ENCODE measurements around the gene CCDC182. TPM values are rescaled to one million over a fixed set of nuclear protein-coding genes. Genes with fewer than 3 reads are reported as not detected.

The CCDC182 gene
- total and polyA plus RNA-seq, 4 experiments from 2014 or later = not detected

GRCh38 chr17:57707892-57708291 is 37.2 kb downstream of the CCDC182 start:
- Histone ChIP-seq H3K4me1 (ENCODE audit: insufficient read depth, low read length) (no peaks in the 10 kb centered on the region), H3K36me3 (ENCODE audit: insufficient read depth, low read length) (no peaks in the 10 kb centered on the region), H3K9me3 (ENCODE audit: control insufficient read depth in 1 of 2, low read length in 2 of 2) (no peaks in the 10 kb centered on the region), H3K27ac (ENCODE audit: low read depth, low read length) (no peak overlapping the region), H3K4me3 (ENCODE audit: low read length in 2 of 2) (no peak overlapping the region), H3K27me3 (ENCODE audit: insufficient read depth, low read length) (no peaks in the 10 kb centered on the region)
- intact Hi-C loops (cut with micrococcal nuclease) = no loop called here
- Mint-ChIP-seq H3K27ac (no peak overlapping the region), H3K4me3 (no peak overlapping the region), H3K27me3 (peaks cover 0 to 8% of the 10 kb centered on the region in 2 donors), H3K9me3 (peaks cover 0 to 3% (median 0%) of the 10 kb centered on the region in 8 donors), H3K36me3 (peaks cover 1 to 4% of the 10 kb centered on the region in 2 donors), H3K4me1 (no peaks in the 10 kb centered on the region)
- ChIA-PET CTCF (ENCODE audit: partially characterized antibody) (no interaction called here), POLR2A (ENCODE audit: partially characterized antibody) (no interaction called here)
- no peak for DNase-seq

- peaks cover 0 to 8% of the 10 kb centered on the region in 2 donors for H3K27me3 Mint-ChIP-seq
Measured at GRCh38 chr17:57706761-57707160, 38.3 kb downstream of the CCDC182 start.

GRCh38 chr17:57705921-57706695 is 39.0 kb downstream of the CCDC182 start:
- ChIA-PET POLR2A (ENCODE audit: partially characterized antibody) (no interaction called here), CTCF (ENCODE audit: partially characterized antibody) (interaction anchor here (0.8 to 1.6 kb wide), 2 partner anchors 9 to 34 kb away, joined by 3 read pairs; no protein-coding TSS in a partner anchor)
- Mint-ChIP-seq H3K4me3 (no peak overlapping the region), H3K9me3 (peaks cover 0 to 3% (median 0%) of the 10 kb centered on the region in 8 donors), H3K4me1 (no peaks in the 10 kb centered on the region), H3K27ac (no peak overlapping the region), H3K36me3 (peaks cover 1 to 4% of the 10 kb centered on the region in 2 donors), H3K27me3 (peaks cover 0 to 2% of the 10 kb centered on the region in 2 donors)
- H3K4me1 ChIP-seq (ENCODE audit: insufficient read depth, low read length) = no peaks in the 10 kb centered on the region
- H3K4me3 ChIP-seq (ENCODE audit: low read length in 2 of 2) = no peak overlapping the region
- DNase-seq = no peak
- H3K27me3 ChIP-seq (ENCODE audit: insufficient read depth, low read length) = no peaks in the 10 kb centered on the region
- no peaks in the 10 kb centered on the region for H3K9me3 ChIP-seq (ENCODE audit: control insufficient read depth in 1 of 2, low read length in 2 of 2)
- intact Hi-C loops (cut with micrococcal nuclease) = no loop called here
- no peaks in the 10 kb centered on the region for H3K36me3 ChIP-seq (ENCODE audit: insufficient read depth, low read length)
- no peak overlapping the region for H3K27ac ChIP-seq (ENCODE audit: low read depth, low read length)

More at GRCh38 chr17:57706761-57707160, 38.3 kb downstream of the CCDC182 start:
- Mint-ChIP-seq H3K27ac (peak overlapping the region in 1 of 7 donors; percentile 21), H3K4me1 (no peaks in the 10 kb centered on the region), H3K4me3 (no peak overlapping the region), H3K9me3 (peaks cover 0 to 3% (median 0%) of the 10 kb centered on the region in 8 donors), H3K36me3 (peaks cover 1 to 4% of the 10 kb centered on the region in 2 donors)
- intact Hi-C loops (cut with micrococcal nuclease) = no loop called here
- H3K9me3 ChIP-seq (ENCODE audit: control insufficient read depth in 1 of 2, low read length in 2 of 2) = no peaks in the 10 kb centered on the region
- H3K4me1 ChIP-seq (ENCODE audit: insufficient read depth, low read length) = no peaks in the 10 kb centered on the region
- POLR2A ChIA-PET (ENCODE audit: partially characterized antibody) = no interaction called here
- no peak for DNase-seq
- H3K36me3 ChIP-seq (ENCODE audit: insufficient read depth, low read length) = no peaks in the 10 kb centered on the region
- CTCF ChIA-PET (ENCODE audit: partially characterized antibody) = no interaction called here
- no peak overlapping the region for H3K27ac ChIP-seq (ENCODE audit: low read depth, low read length)
- no peaks in the 10 kb centered on the region for H3K27me3 ChIP-seq (ENCODE audit: insufficient read depth, low read length)
- no peak overlapping the region for H3K4me3 ChIP-seq (ENCODE audit: low read length in 2 of 2)

- H3K27me3 ChIP-seq (ENCODE audit: insufficient read depth, low read length) = no peaks in the 10 kb centered on the region
- Mint-ChIP-seq H3K4me3 (peak overlapping the region in 1 of 8 donors; percentile 21), H3K9me3 (peaks cover 0 to 1% (median 0%) of the 10 kb centered on the region in 8 donors), H3K27me3 (no peaks in the 10 kb centered on the region), H3K4me1 (no peaks in the 10 kb centered on the region), H3K27ac (no peak overlapping the region), H3K36me3 (peaks cover 1 to 4% of the 10 kb centered on the region in 2 donors)
- H3K4me1 ChIP-seq (ENCODE audit: insufficient read depth, low read length) = no peaks in the 10 kb centered on the region
- ChIA-PET CTCF (ENCODE audit: partially characterized antibody) (no interaction called here), POLR2A (ENCODE audit: partially characterized antibody) (no interaction called here)
- no peak overlapping the region for H3K4me3 ChIP-seq (ENCODE audit: low read length in 2 of 2)
- no peak overlapping the region for H3K27ac ChIP-seq (ENCODE audit: low read depth, low read length)
- no peak for DNase-seq
- no peaks in the 10 kb centered on the region for H3K9me3 ChIP-seq (ENCODE audit: control insufficient read depth in 1 of 2, low read length in 2 of 2)
- intact Hi-C loops (cut with micrococcal nuclease) = no loop called here
- no peaks in the 10 kb centered on the region for H3K36me3 ChIP-seq (ENCODE audit: insufficient read depth, low read length)
Measured at GRCh38 chr17:57704448-57704847, 40.7 kb downstream of the CCDC182 start.

- POLR2A ChIA-PET (ENCODE audit: partially characterized antibody) = no interaction called here
- H3K4me3 Mint-ChIP-seq = no peak overlapping the region
- H3K4me3 ChIP-seq (ENCODE audit: low read length in 2 of 2) = no peak overlapping the region
- peaks cover 6% of the 10 kb centered on the region for H3K4me1 ChIP-seq (ENCODE audit: insufficient read depth, low read length)
- H3K27ac ChIP-seq (ENCODE audit: low read depth, low read length) = no peak overlapping the region
- H3K27me3 ChIP-seq (ENCODE audit: insufficient read depth, low read length) = no peaks in the 10 kb centered on the region
- intact Hi-C loops (cut with micrococcal nuclease) = no loop called here
- H3K4me1 Mint-ChIP-seq = peaks cover 0 to 3% (median 0%) of the 10 kb centered on the region in 4 donors
- peaks cover 1 to 4% of the 10 kb centered on the region in 2 donors for H3K36me3 Mint-ChIP-seq
- H3K27me3 Mint-ChIP-seq = no peaks in the 10 kb centered on the region
- no peaks in the 10 kb centered on the region for H3K36me3 ChIP-seq (ENCODE audit: insufficient read depth, low read length)
- peaks cover 0 to 1% (median 0%) of the 10 kb centered on the region in 8 donors for H3K9me3 Mint-ChIP-seq
- no peak for DNase-seq
- no peak overlapping the region for H3K27ac Mint-ChIP-seq
- H3K9me3 ChIP-seq (ENCODE audit: control insufficient read depth in 1 of 2, low read length in 2 of 2) = no peaks in the 10 kb centered on the region
- CTCF ChIA-PET (ENCODE audit: partially characterized antibody) = no interaction called here
Measured at GRCh38 chr17:57703273-57703672, 41.8 kb downstream of the CCDC182 start.

GRCh38 chr17:57701124-57701523 is 44.0 kb downstream of the CCDC182 start:
- no peak overlapping the region for H3K4me3 Mint-ChIP-seq
- H3K27ac Mint-ChIP-seq = no peak overlapping the region
- no peak overlapping the region for H3K4me3 ChIP-seq (ENCODE audit: low read length in 2 of 2)
- H3K36me3 ChIP-seq (ENCODE audit: insufficient read depth, low read length) = no peaks in the 10 kb centered on the region
- POLR2A ChIA-PET (ENCODE audit: partially characterized antibody) = no interaction called here
- no peaks in the 10 kb centered on the region for H3K9me3 ChIP-seq (ENCODE audit: control insufficient read depth in 1 of 2, low read length in 2 of 2)
- no peaks in the 10 kb centered on the region for H3K27me3 ChIP-seq (ENCODE audit: insufficient read depth, low read length)
- H3K36me3 Mint-ChIP-seq = peaks cover 1 to 4% of the 10 kb centered on the region in 2 donors
- H3K4me1 ChIP-seq (ENCODE audit: insufficient read depth, low read length) = peaks cover 21% of the 10 kb centered on the region
- DNase-seq = no peak
- H3K27me3 Mint-ChIP-seq = no peaks in the 10 kb centered on the region
- H3K27ac ChIP-seq (ENCODE audit: low read depth, low read length) = no peak overlapping the region
- peaks cover 0 to 3% (median 0%) of the 10 kb centered on the region in 4 donors for H3K4me1 Mint-ChIP-seq
- H3K9me3 Mint-ChIP-seq = no peaks in the 10 kb centered on the region
- CTCF ChIA-PET (ENCODE audit: partially characterized antibody) = no interaction called here
- intact Hi-C loops (cut with micrococcal nuclease) = no loop called here

- H3K4me3 Mint-ChIP-seq = no peak overlapping the region
- peaks cover 0 to 3% (median 0%) of the 10 kb centered on the region in 4 donors for H3K4me1 Mint-ChIP-seq
- H3K4me3 ChIP-seq (ENCODE audit: low read length in 2 of 2) = no peak overlapping the region
- no peaks in the 10 kb centered on the region for H3K36me3 ChIP-seq (ENCODE audit: insufficient read depth, low read length)
- no peaks in the 10 kb centered on the region for H3K27me3 Mint-ChIP-seq
- H3K9me3 ChIP-seq (ENCODE audit: control insufficient read depth in 1 of 2, low read length in 2 of 2) = no peaks in the 10 kb centered on the region
- H3K36me3 Mint-ChIP-seq = peaks cover 1 to 12% of the 10 kb centered on the region in 2 donors
- ChIA-PET POLR2A (ENCODE audit: partially characterized antibody) (no interaction called here), CTCF (ENCODE audit: partially characterized antibody) (no interaction called here)
- intact Hi-C loops (cut with micrococcal nuclease) = no loop called here
- no peaks in the 10 kb centered on the region for H3K27me3 ChIP-seq (ENCODE audit: insufficient read depth, low read length)
- H3K9me3 Mint-ChIP-seq = peaks cover 0 to 4% (median 0%) of the 10 kb centered on the region in 8 donors
- H3K4me1 ChIP-seq (ENCODE audit: insufficient read depth, low read length) = peaks cover 21% of the 10 kb centered on the region
- H3K27ac Mint-ChIP-seq = peak overlapping the region in 2 of 7 donors; percentile 25 to 35
- no peak overlapping the region for H3K27ac ChIP-seq (ENCODE audit: low read depth, low read length)
- DNase-seq = no peak
Measured at GRCh38 chr17:57699751-57700219, 45.3 kb downstream of the CCDC182 start.
